Left renal cortex interstitium (tissue), 4 donors: ENCODE measurements around the gene TMEM182. TPM values are rescaled to one million over a fixed set of nuclear protein-coding genes. Genes with fewer than 3 reads are reported as not detected.
A peak's percentile ranks its signal among the peaks of the same experiment; 100 is the strongest.

Experiments
- DNase-seq, 4 donors: peaks; one replicate each; pipeline ENCODE4 v3.0.0-alpha.2; 2013; ENCODE audit warnings: low read depth in 4 of 4, low spot score in 2 of 4, missing footprints in 1 of 4
- polyA plus RNA-seq, 4 donors: library from polyadenylated mRNA; unstranded; fragments of 120-200 nt; gene quantifications; one replicate each; pipeline ENCODE4 v1.2.1, GENCODE V29; 2013; ENCODE audit not compliant: insufficient read length in 4 of 4

Gene TMEM182, protein sequence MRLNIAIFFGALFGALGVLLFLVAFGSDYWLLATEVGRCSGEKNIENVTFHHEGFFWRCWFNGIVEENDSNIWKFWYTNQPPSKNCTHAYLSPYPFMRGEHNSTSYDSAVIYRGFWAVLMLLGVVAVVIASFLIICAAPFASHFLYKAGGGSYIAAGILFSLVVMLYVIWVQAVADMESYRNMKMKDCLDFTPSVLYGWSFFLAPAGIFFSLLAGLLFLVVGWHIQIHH
- polyA plus RNA-seq = 1 to 10 TPM; 7.6 to 8.9 (median 8.1) TPM

DNA sequence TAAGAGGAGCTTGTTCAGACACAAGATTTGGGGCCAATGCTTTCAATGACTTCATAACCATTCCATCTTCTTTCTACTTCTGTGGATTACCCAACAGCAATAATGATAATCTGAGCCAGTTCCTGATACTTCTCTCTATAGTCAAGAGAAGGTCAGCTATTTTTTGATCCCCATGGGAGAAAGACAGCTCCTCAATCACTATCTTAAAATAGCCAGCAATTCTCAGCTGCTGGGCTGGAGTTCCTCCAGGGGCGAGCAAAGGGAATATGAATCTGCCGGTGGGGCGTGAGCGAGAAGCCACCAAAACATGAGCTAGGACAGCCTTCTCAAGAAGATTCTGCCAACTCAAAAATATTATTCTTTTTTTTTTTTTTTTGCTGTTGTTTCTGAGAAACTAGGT, at the start of gene TMEM182:
Gene TMEM182, plus strand, starts transcription at position 269 of the 400 bp plus-strand sequence. CDS start 187 bp downstream, outside the sequence.
- no peak for DNase-seq

DNA sequence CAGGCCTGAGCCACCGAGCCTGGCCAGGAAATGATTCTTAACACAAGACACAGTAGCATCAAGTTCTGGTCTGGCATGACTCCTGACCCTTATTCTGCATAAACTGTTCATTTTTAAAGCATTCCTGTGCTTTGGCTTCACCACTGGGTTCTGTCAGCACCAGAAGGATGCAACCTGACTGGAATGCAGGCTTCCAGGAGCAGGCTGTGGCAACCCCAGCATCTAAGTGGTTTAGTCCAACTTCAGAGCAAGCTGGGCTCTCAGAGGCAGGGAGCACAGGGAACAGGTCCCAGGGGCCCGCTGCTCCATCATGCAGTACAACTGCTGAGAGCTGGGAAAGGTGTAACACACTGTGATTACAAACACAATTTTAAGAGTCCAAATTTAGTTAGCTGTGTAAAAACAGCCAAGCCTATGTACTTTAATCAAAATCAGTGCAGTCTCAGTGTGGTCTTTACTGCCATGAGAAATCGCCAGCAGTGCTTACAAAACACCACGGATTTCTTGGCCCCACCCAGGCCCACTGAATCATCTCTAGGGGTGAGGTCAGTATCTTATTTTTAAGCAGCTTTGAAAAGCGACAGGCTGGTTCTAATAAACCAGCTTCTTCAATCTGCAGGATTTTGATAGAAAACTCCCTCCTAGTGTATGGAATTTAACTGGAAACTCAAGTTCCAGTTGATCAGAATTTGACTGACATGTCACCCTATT, 44.4 kb upstream of the TMEM182 start:
- DNase-seq = no peak

DNA sequence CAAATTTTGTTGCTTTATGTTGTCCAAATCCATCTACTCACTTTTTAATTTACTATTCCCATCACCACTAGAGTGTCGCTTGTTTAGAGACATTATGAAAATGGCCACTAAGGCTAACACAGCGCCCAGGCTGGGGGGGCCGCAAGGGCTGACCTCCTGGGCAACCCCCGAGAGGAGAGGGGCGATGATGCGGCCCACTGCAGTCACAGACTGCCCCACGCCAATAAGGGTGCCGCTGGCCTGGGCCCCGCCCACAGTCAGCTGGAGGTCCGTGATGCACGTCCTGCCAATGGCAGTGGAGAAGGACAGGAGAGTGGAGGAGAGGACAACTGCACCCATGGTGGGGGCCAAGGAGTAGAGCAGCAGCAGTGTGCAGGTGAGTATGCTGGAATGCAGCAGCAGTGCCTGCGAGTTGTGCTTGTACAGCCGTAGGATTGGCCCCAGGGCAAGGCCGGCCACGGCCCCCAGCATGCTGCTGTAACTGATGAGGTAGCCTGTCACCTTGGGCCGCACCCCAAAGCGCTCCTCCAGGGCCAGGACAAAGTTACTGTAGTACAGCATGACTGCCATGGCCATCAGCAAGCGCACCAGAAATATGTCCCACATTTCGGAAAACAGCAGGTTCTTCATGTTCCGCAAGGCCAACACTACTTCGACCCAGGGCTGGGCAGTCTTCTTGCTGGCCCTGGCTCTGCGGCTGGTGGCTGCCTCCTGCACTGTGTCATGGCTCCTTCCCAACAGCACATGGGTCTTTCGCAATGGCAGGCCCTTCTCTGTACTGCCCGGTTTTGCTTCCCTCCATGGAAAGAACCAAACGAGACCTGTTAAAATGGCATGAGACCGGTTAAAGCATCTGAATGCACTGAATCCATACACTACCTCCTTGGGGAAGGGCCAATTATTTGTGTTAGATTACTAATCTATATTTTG, 43.2 kb upstream of the TMEM182 start:
- no peak for DNase-seq

DNA sequence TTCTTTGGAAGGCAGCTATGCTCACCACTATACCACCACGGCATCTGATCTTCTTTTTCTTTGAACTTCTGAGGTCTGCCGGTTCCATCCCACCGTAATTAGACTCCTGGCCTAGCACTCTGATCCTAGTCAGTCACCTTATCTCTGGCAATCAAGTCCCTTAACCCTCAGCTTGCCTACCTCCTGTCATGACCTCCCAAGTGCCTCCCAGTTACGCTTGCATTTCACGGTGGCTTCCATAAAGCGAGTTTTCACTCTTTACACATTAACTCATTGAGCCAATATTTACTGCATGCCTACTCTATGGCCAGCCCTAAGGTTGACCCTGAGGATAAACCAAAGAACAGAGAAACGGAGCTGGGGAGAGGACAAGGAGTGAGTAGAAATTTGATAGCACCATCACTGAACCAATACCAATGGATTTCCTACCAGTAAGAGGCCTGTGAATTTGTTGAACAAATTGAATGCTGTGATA, 37.8 kb upstream of the TMEM182 start:
- no peak for DNase-seq

DNA sequence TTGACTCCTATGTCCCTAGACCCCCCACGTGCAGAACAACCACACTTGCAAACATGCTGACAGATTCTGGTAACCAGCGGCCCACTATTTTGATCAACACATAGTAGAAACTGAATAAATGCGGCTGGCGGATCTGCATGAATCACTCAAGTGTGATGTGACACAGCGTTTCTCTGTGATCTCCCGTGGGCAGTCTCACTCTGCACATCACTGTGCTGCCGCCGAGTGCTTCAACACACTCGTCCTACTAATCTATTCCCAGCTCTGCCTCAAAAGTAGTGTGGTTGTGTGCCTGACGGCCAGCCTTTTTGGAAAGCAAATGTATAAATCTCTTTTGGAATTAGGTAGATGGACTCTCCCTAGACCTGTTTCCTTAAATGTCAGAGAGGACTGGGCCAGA, 37.3 kb upstream of the TMEM182 start:
- no peak for DNase-seq

DNA sequence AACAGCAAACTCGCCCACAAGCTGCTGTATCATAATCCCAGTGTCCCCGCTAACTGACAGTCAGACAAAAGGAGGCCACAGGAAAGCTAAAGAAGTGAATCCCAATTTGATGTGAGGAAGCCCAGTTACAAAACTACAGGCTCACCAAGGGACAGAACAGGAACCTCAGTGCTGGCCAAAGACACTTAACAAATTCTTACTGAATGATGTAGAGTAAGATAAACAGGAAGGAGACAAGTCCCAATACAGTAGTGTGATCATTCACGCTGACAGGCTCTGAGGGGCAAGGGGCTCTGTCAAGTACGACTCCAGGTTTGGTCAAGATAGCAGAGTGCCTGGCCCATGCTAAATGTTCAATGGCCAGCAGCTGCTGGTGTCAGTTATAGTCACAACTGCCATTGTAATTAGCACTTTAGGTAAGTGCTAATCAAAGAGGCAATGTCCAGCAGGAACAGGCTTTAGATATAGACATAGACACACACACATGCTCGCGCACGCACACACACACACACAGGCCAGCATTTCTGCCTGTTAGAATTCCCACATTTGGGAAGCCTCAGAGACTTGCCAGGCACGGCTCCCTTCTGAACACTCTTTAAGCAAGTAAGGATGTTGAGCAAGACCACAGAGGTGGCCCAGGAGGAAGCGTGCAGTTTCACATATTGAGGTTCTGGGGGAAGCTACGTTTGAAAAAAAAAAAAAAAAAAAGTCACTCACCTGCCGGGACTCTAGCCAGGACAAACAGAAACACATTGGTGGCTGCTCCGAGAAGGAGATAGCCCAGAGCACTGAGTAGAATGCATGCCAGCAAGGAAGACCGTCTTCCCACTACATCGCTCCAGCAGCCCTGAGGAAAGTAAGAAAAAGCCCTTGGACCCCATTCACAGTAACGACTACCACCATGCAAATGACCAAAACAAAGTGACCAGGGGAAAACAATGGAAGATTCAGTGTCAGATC, 35.4 kb upstream of the TMEM182 start:
- DNase-seq = no peak

DNA sequence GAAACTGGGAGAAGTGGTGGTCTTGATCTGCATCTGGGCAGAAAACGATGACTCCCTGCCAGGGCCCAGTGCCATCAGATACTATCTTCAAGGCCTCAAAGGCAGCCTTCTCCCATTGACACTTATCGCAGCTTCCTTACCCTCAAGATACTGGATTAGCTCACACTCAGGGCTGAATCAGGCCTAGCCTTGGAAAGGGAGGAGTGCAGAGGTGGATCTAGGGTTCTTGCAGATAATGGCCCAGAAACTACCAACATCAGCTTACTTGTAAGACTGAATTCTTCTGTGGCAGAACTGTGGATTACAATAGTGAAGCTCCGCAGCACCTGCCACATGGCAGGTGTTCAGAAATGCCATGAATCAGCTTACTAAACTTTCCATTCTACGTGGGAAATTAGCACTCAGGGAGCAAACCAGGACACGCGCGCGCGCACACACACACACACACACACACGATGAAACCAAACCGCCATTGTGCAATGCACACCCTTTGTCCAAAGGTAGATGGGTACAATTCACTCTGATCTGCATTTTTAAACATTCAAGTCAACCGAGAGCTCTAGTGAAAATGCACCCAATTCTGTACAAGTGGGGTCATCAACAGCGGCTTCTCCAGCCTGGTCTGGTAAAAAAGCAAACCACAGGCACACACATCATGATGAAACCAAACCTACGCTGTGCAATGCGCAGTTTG, 26.3 kb upstream of the TMEM182 start:
- peak in 1 of 4 donors; percentile 8 for DNase-seq

DNA sequence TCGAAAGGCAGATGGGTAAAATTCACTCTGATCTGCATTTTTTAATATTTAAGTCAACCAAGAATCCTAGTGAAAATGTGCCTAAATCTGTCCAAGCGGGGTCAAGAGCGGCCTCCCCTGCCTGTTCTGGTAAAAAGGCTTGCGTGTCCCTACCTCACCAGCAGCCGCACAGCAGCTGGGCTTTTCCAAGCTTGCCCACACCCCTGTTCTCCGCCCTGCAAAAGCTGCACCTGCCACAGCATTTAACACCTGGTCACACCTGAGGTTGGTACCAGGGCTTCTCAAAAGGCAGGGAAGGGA, 25.8 kb upstream of the TMEM182 start:
- peak in 1 of 4 donors; percentile 21 for DNase-seq

DNA sequence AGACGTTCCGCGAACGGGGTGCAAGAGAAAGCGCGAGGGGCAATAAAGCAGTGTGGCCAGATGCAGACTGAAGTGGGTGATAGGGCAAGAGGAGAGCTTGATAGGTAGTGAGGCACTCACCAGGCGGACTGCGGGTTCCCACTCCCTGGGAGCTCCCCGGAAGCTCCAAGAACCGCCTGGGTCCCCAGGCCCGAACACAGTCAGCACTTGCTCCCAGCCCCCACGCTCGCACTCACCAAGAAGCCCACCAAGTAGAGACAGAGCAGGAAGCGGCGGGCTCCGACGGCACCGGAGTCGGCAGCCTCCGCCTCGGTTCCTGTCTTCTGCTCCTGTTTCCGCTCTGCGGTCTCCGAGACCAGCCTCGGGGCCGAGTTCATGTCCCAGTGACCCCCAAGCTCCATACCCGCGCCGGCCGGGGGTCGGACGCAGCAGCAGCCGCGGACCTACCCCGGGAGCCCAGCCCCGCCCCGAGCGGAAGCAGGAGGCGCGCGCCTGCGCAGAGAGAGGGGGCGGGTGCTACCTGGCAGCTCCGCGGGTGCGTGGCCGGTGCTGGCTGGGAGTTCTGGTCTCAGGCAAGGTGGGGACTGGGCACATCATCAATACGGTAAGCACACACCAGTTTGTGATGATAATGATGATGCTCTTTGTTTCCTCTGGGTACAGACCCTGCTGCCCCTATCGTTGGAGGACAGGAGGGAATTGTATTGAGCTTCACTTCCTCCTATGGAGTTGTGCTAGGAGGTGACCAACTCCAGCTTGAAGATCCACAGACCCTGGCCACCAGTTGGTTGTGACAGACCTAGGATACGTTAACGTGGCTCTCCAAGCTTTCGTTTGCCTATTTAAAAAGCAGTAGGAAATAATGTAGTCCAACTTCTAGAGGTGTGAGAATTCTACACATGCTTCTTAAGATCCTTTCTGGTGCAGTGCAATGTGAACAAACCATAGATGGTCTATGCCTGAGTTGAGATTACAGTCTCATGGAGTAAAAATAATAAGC, 25.1 kb upstream of the TMEM182 start:
- peak in 3 of 4 donors; percentile 60 to 71 (median 62) for DNase-seq

DNA sequence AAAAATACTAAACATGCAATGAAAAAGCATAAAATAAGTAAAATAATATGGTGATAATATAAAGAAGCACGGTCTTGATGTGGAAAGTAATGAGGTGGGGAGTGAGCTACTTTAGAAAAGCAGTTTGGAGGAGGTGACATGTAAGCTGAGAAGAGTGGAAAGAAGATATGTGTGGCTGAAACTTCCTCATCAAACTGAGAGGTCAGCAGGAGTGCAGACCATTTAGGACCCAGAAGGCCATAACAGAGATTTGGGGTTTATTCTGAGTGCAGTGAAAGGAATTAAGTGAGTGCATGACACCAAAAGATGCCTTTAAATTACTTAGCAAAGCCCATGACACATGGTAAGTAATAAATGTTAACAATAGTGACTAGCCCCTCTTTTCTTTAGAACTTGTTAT, 24.4 kb upstream of the TMEM182 start:
- DNase-seq = no peak

DNA sequence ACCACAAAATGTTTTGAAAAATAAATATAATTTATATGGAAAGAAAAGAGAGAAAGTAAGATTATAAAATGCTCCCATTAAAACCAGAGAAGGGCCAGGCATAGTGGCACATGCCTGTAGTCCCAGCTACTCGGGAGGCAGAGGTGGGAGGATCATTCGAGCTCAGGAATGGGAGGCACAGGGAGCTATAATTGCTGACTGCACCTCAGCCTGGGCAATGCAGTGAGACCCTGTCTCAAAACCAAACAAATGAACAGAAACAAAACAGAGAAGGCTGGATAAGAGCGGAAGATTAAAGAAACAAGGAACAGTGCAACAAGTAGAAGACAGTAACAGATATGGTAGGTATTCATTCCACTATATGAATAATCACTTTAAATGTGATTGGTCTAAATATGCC, 18.6 kb upstream of the TMEM182 start:
- DNase-seq = no peak

DNA sequence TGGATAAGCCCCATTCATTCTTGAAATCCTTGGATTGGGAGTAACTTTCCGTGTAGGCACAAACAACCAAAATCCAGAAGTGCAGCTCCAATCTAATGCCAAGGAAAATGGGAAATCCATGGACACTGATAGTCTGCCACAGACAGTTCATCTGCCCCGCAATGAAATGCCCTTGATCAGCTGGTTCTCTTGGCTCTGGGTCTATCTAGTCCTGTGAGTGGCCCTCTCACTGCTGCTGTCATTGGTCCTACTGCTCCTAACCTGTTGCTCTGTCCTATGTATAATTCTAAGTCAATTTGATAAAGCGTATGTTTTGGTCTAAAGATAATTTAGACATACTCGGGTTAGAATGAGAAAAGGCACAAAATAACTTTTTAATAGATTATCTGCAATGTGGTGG, 13.7 kb upstream of the TMEM182 start:
- no peak for DNase-seq

DNA sequence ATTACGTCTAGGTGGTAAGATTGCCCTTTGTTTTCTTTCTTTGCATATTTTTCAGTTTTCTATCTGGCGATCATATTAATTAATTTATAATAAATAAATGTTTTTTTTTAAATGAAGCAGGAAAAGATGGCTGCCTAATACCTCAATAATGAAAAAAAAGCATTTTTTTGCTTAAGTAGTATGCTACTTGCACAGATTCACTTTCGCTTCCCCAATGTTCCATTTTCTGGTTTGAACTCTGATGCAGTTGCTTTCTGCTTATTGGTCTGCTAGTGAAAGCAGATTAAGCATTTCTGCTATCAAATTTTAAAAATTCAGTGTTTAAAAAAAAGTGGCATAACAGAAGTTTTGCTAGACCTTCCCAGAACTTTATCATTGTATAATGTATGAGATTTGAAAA, 11.9 kb upstream of the TMEM182 start:
- no peak for DNase-seq

DNA sequence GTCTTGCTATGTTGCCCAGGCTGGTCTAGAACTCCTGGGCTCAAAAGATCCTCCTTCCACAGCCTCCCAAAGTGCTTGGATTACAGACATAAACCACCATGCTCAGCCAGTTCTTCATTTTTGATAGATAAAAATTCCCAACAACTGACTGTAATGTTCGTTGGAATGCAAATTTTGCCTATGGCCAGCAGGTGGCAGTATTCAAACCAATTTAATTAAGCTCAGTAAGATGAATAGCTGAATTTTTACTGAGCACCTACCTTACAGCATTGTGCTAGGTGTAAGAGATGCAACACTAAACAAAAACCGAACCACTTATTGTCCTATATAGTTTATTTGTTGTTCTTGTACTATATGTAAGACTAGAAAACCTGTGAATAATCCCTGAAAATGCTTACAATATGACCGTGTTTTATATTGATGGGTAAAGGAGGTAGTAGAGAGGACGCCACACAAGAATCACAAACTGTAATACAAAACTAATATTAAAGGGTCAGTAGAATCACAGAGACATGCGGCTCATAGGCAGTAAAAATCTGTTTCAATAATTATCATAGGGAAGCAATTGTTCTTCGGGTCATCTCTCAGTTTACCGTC, 8.2 kb upstream of the TMEM182 start:
- DNase-seq = peak in 2 of 4 donors; percentile 7 to 27

DNA sequence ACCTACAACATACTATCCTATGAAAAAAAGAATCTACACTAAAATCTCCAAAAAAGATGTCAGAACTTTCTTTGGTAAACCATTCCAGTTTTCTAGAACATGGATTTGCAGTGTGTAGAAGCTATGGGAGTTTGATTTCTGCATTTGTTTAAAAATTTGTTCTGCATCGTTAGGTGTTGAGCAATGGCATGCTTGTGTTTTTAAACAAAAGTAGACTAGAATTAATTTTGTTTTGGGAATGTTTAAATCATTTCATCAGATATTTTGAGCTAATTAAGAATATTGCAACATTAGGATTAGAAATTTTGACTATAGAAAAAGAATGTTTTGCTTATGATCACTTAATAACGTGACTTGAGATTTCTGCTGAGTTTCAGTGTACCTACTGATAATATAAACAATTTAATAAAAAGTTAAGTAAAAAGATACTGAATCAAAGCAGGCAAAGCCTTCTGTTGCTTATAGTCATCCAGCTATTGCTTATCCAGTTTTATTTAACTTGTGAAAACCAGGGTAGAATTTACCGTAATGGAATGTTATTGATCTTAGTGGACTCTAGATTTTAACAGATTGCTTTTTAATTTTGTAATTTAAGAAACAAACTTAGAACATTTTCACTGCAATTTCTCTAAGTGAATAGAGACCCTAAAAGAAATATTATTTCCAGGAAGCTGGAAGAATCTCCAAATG, 7.2 kb upstream of the TMEM182 start:
- DNase-seq = no peak

DNA sequence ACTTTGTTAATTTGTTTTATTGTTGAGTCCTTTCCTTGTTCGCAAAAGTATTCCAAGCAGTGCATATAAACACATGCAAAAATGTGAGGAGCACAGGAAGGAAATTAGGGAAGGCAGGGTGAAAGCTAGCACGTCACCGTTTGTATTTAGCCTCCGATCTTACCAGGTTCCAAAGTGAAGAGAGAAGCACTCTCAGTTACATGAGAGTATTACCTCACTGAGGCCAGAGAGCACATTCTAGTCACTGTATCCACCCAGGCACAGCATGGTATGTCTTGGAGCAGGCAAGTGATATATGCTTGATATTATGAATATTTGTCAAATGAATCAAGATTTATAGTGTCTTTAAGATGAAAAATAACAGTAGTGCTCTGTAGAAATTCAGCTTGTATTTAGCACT, 6.5 kb upstream of the TMEM182 start:
- DNase-seq = no peak

DNA sequence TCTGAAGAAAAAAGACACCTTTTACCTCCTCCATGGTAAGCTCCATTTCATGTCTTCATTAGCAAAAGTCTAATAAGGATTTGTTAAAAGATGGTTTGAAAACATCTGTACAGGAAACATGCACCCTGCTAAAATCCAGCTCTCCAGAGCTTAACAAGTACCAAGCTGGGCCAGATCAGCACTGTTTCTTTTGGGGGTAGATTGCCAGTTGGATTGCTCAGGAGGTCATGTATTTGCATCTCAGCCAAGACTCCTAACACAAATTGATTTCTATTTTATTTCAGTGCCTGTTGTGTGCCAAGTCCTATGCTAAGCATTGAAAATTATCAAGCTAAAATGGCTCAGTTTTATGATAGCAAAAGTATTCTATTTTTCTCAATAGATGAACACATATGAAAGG, 3.4 kb upstream of the TMEM182 start:
- DNase-seq = no peak
